SHP77 (cell line): Measurements from ENCODE around the gene MYL9.
"Not testable (repeated sequence)": the region's sequence is repeated elsewhere in the genome, so short reads cannot be mapped to it uniquely, and the experiment has no call there.

ENCODE experiments used
- DNase-seq, 2 experiments: peaks; one replicate each; lab custom pipeline; 2025; lab: John Stamatoyannopoulos, UW

MYL9 gene

GRCh38 chr20:36541227-36541767 is at the start of gene MYL9:
TSS of gene MYL9 (plus strand) at chr20:36541519. CDS start at chr20:36544885, 3,366 bp downstream.
- DNase-seq: no peak

GRCh38 chr20:36491901-36492617 is 49.3 kb upstream of the MYL9 start:
- DNase-seq: no peak

- peak; percentile 14 to 32 for DNase-seq
Measured at GRCh38 chr20:36493051-36493800, 48.1 kb upstream of the MYL9 start.

- no peak for DNase-seq
Measured at GRCh38 chr20:36493801-36494114, 47.6 kb upstream of the MYL9 start.

GRCh38 chr20:36496707-36497669 is 44.3 kb upstream of the MYL9 start:
- DNase-seq: no peak

- no peak for DNase-seq
Measured at GRCh38 chr20:36497856-36498255, 43.5 kb upstream of the MYL9 start.

GRCh38 chr20:36498386-36499179 is 42.7 kb upstream of the MYL9 start:
- no peak for DNase-seq

- DNase-seq: no peak
Measured at GRCh38 chr20:36499211-36499610, 42.1 kb upstream of the MYL9 start.

- no peak for DNase-seq
Measured at GRCh38 chr20:36499723-36500501, 41.4 kb upstream of the MYL9 start.

GRCh38 chr20:36501367-36502006 is 39.8 kb upstream of the MYL9 start:
- DNase-seq: no peak

- DNase-seq: no peak
Measured at GRCh38 chr20:36504295-36504694, 37.0 kb upstream of the MYL9 start.

GRCh38 chr20:36506253-36506652 is 35.1 kb upstream of the MYL9 start:
- DNase-seq: no peak

- DNase-seq: no peak
Measured at GRCh38 chr20:36507746-36508145, 33.6 kb upstream of the MYL9 start.

GRCh38 chr20:36519012-36519719 is 22.2 kb upstream of the MYL9 start:
- DNase-seq: no peak

GRCh38 chr20:36519944-36520343 is 21.4 kb upstream of the MYL9 start:
- DNase-seq: no peak

GRCh38 chr20:36521526-36521925 is 19.8 kb upstream of the MYL9 start:
- DNase-seq: no peak

- DNase-seq: not testable (repeated sequence)
Measured at GRCh38 chr20:36522412-36522811, 18.9 kb upstream of the MYL9 start.

- DNase-seq: no peak
Measured at GRCh38 chr20:36523341-36523740, 18.0 kb upstream of the MYL9 start.

- DNase-seq: no peak
Measured at GRCh38 chr20:36525620-36526365, 15.5 kb upstream of the MYL9 start.
